T follicular helper cell (primary cell): Measurements from ENCODE around the gene DAZAP2.
A peak's percentile ranks its signal among the peaks of the same experiment; 100 is the strongest.
"Not testable (repeated sequence)": the region's sequence is repeated elsewhere in the genome, so short reads cannot be mapped to it uniquely, and the experiment has no call there.

Experiments
- DNase-seq: peaks from one replicate; pipeline ENCODE4 v3.0.0-alpha.2; 2020; ENCODE audit warnings: low read depth

Gene DAZAP2

GRCh38 chr12:51247523-51248206 lies 9.0 kb downstream of the DAZAP2 start:
- no peak for DNase-seq

GRCh38 chr12:51253276-51253675 lies 14.7 kb downstream of the DAZAP2 start:
- no peak for DNase-seq

- DNase-seq, result no peak
These were observed 15.9 kb downstream of the DAZAP2 start for GRCh38 chr12:51254536-51254935.

- DNase-seq, result not testable (repeated sequence)
These were observed 21.0 kb downstream of the DAZAP2 start for GRCh38 chr12:51259600-51259999.

GRCh38 chr12:51262758-51263177 lies 24.1 kb downstream of the DAZAP2 start:
- no peak for DNase-seq

GRCh38 chr12:51263341-51263740 lies 24.7 kb downstream of the DAZAP2 start:
- no peak for DNase-seq

- DNase-seq, result no peak
These were observed 25.7 kb downstream of the DAZAP2 start for GRCh38 chr12:51264297-51264696.

- no peak for DNase-seq
These were observed 26.4 kb downstream of the DAZAP2 start for GRCh38 chr12:51265024-51265423.

GRCh38 chr12:51269174-51270066 lies 30.8 kb downstream of the DAZAP2 start:
- peak; percentile 47 for DNase-seq

GRCh38 chr12:51270067-51270950 lies 31.7 kb downstream of the DAZAP2 start, which contains the start of gene SMAGP:
Gene SMAGP, minus strand, starts transcription at chr12:51270415. Its CDS starts 1,137 bp downstream, at chr12:51269278.
- peak; percentile 22 for DNase-seq

- DNase-seq, result no peak
These were observed 32.4 kb downstream of the DAZAP2 start for GRCh38 chr12:51270951-51271518.

GRCh38 chr12:51272810-51273209 lies 34.2 kb downstream of the DAZAP2 start:
- not testable (repeated sequence) for DNase-seq

- no peak for DNase-seq
These were observed 36.5 kb downstream of the DAZAP2 start for GRCh38 chr12:51275088-51275487.

- no peak for DNase-seq
These were observed 42.7 kb downstream of the DAZAP2 start for GRCh38 chr12:51281202-51281924.

GRCh38 chr12:51285843-51286242 lies 47.2 kb downstream of the DAZAP2 start:
- no peak for DNase-seq

GRCh38 chr12:51291603-51292513 lies 53.2 kb downstream of the DAZAP2 start:
- DNase-seq, result not testable (repeated sequence)
